ENCODE results near the gene IFIT2.

- TF ChIP-seq CTCF (IDR thresholded peaks at IDR 0.05; ENCODE audit: low read length) = no peak
- no peak for TF ChIP-seq EZH2 (IDR thresholded peaks at IDR 0.05; ENCODE audit: borderline replicate concordance, low read length)
Observed at GRCh38 chr10:89335226-89335625, 33.4 kb downstream of the IFIT2 start.
